A549 (cell line): Measurements from ENCODE around the gene CBY2. TPM values are rescaled to one million over a fixed set of nuclear protein-coding genes. Genes with fewer than 3 reads are reported as not detected.

ENCODE experiments used
- ATAC-seq, 2 experiments: fragments of 200-7000 bp in 1 of 2; fragments of >200 bp in 1 of 2; cut with Nextera tagmentation in 1 of 2; cut with Tn5 transposase in 1 of 2; 3 replicates each; pipeline versions ENCODE4 v1.8.0 to v1.9.1; 2018 to 2020; ENCODE audit warnings: mild to moderate bottlenecking in 1 of 2, moderate library complexity in 1 of 2
- CTCF ChIA-PET: fragments of 300-600 bp; sonication (Branson Sonifier 250); formaldehyde crosslinking; extraction: SDS; loops from one replicate; lab custom pipeline; 2021; ENCODE audit warnings: antibody characterized with exemption, inconsistent platforms; lab: Yijun Ruan, JAX
- POLR2A ChIA-PET: fragments of 350-600 bp; formaldehyde crosslinking; extraction: SDS; loops from one replicate; lab custom pipeline; 2021; ENCODE audit warnings: antibody characterized with exemption, inconsistent platforms; lab: Yijun Ruan, JAX
- DNase-seq, 2 experiments: peaks; one replicate each; pipeline versions ENCODE4 v3.0.0 to v3.0.0-alpha.2; 2011 to 2016; ENCODE audit warnings: low read depth in 1 of 2, low spot score in 1 of 2
- FAIRE-seq: peaks from 2 replicates; lab custom pipeline; 2011; peaks lifted over from hg19 to GRCh38; lab: Jason Lieb, UNC
- H3K27ac ChIP-seq, 2 experiments: fragments of >200 bp; sonication (Bioruptor Twin); formaldehyde crosslinking; 3 replicates each; pipeline ENCODE4 v1.5.1; 2016 to 2017
- H3K4me1 ChIP-seq: fragments of >200 bp; sonication (Bioruptor Twin); formaldehyde crosslinking; 3 replicates; pipeline ENCODE4 v1.6.1; 2016
- H3K4me2 ChIP-seq: fragments of >200 bp; sonication (Bioruptor Twin); formaldehyde crosslinking; 3 replicates; pipeline ENCODE4 v1.6.1; 2016
- H3K4me3 ChIP-seq: fragments of >200 bp; sonication (Bioruptor Twin); formaldehyde crosslinking; 3 replicates; pipeline ENCODE4 v1.5.1; 2016
- H3K9me3 ChIP-seq: fragments of >200 bp; sonication (Bioruptor Twin); formaldehyde crosslinking; 3 replicates; pipeline ENCODE4 v1.6.1; 2016
- CEBPB ChIP-seq, 2 experiments: fragments of >200 bp in 1 of 2; sonication (Bioruptor Twin) in 1 of 2; formaldehyde crosslinking in 1 of 2; IDR thresholded peaks; 2 replicates each; pipeline ENCODE4 v1.6.1; 2012 to 2016
- EHF ChIP-seq: fragments of 250-450 bp; sonication (Bioruptor Pico); IDR thresholded peaks from 2 replicates; pipeline ENCODE4 v1.5.0; 2020; ENCODE audit warnings: mild to moderate bottlenecking
- EHMT2 ChIP-seq: fragments of 200-600 bp; sonication (generic); IDR thresholded peaks from 2 replicates; pipeline ENCODE4 v1.6.1; 2016; ENCODE audit warnings: antibody characterized with exemption, low read depth, mild to moderate bottlenecking, moderate library complexity
- FOXS1 ChIP-seq: fragments of 250-450 bp; sonication (Bioruptor Pico); IDR thresholded peaks from 2 replicates; pipeline ENCODE4 v1.5.0; 2020; ENCODE audit warnings: mild to moderate bottlenecking, moderate library complexity
- GATA3 ChIP-seq: IDR thresholded peaks from 2 replicates; pipeline ENCODE4 v1.6.1; 2012; ENCODE audit warnings: borderline replicate concordance
- HDAC2 ChIP-seq: fragments of 200-600 bp; sonication (generic); IDR thresholded peaks from 2 replicates; pipeline ENCODE4 v1.6.1; 2016
- HEYL ChIP-seq: fragments of 250-450 bp; sonication (Bioruptor Pico); IDR thresholded peaks from 2 replicates; pipeline ENCODE4 v1.8.0; 2021; ENCODE audit warnings: mild to moderate bottlenecking, moderate library complexity
- NFE2L2 ChIP-seq: fragments of 150-350 bp; conservative IDR thresholded peaks from 2 replicates; pipeline ENCODE4 v1.6.1; 2014; ENCODE audit warnings: low read length
- NPAS2 ChIP-seq: fragments of 250-450 bp; sonication (Bioruptor Pico); IDR thresholded peaks from 2 replicates; pipeline ENCODE4 v1.8.0; 2022; ENCODE audit warnings: mild to moderate bottlenecking, moderate library complexity, borderline replicate concordance
- PHF8 ChIP-seq: fragments of 200-600 bp; sonication (generic); IDR thresholded peaks from 2 replicates; pipeline ENCODE4 v1.6.1; 2016; ENCODE audit warnings: low read depth, mild to moderate bottlenecking, antibody characterized with exemption, moderate library complexity, borderline replicate concordance
- POLR2AphosphoS2 ChIP-seq: conservative IDR thresholded peaks from 2 replicates; pipeline ENCODE4 v1.6.1; 2012; ENCODE audit warnings: low read length, improper control_type of control experiment, inconsistent platforms
- RAD21 ChIP-seq, 2 experiments: fragments of >200 bp in 1 of 2; sonication (Bioruptor Twin) in 1 of 2; formaldehyde crosslinking in 1 of 2; IDR thresholded peaks in 1 of 2; conservative IDR thresholded peaks in 1 of 2; 2 replicates in 1 of 2; 3 replicates in 1 of 2; pipeline ENCODE4 v1.6.1; 2012 to 2018; ENCODE audit warnings: inconsistent platforms in 1 of 2
- RARB ChIP-seq: fragments of 250-450 bp; sonication (Bioruptor Pico); IDR thresholded peaks from 2 replicates; pipeline ENCODE4 v1.8.0; 2021; ENCODE audit warnings: mild to moderate bottlenecking, moderate library complexity
- RCOR1 ChIP-seq: fragments of 150-350 bp; IDR thresholded peaks from 2 replicates; pipeline ENCODE4 v1.6.1; 2014; ENCODE audit warnings: antibody characterized with exemption, low read length, low read depth
- RFX5 ChIP-seq: fragments of 450-650 bp; IDR thresholded peaks from 2 replicates; pipeline ENCODE4 v1.7.1; 2014; ENCODE audit warnings: antibody characterized with exemption, mild to moderate bottlenecking, moderate library complexity
- RNF2 ChIP-seq: fragments of 200-600 bp; sonication (generic); IDR thresholded peaks from 2 replicates; pipeline ENCODE4 v1.6.1; 2016; ENCODE audit warnings: low read depth, mild to moderate bottlenecking, antibody characterized with exemption, moderate library complexity, borderline replicate concordance
- SMC3 ChIP-seq: fragments of >200 bp; sonication (Bioruptor Twin); formaldehyde crosslinking; IDR thresholded peaks from 3 replicates; pipeline ENCODE4 v1.6.1; 2018; ENCODE audit warnings: inconsistent platforms
- SREBF2 ChIP-seq: fragments of 450-650 bp; IDR thresholded peaks from 2 replicates; pipeline ENCODE4 v1.6.1; 2014; ENCODE audit warnings: mild to moderate bottlenecking, moderate library complexity
- TFCP2L1 ChIP-seq: fragments of 250-450 bp; sonication (Bioruptor Pico); IDR thresholded peaks from 2 replicates; pipeline ENCODE4 v1.5.0; 2021; ENCODE audit warnings: mild to moderate bottlenecking
- TP53 ChIP-seq: fragments of 250-450 bp; sonication (Bioruptor Pico); IDR thresholded peaks from 2 replicates; pipeline ENCODE4 v1.5.0; 2021; ENCODE audit warnings: mild to moderate bottlenecking, moderate library complexity
- ZC3H11A ChIP-seq: fragments of 450-650 bp; IDR thresholded peaks from 2 replicates; pipeline ENCODE4 v1.6.1; 2014; ENCODE audit warnings: antibody characterized with exemption, mild to moderate bottlenecking
- ZFP36 ChIP-seq: fragments of 450-650 bp; IDR thresholded peaks from 2 replicates; pipeline ENCODE4 v1.6.1; 2014; ENCODE audit warnings: borderline replicate concordance; ENCODE audit not compliant: partially characterized antibody
- ZNF302 ChIP-seq: fragments of 250-450 bp; sonication (Bioruptor Pico); IDR thresholded peaks from 2 replicates; pipeline ENCODE4 v1.9.0; 2021; ENCODE audit warnings: inconsistent platforms, mild to moderate bottlenecking, moderate library complexity
- ZSCAN20 ChIP-seq: fragments of 250-450 bp; sonication (Bioruptor Pico); IDR thresholded peaks from 2 replicates; pipeline ENCODE4 v1.8.0; 2022; ENCODE audit warnings: mild to moderate bottlenecking, moderate library complexity
- WGBS: methylation state at CpG from one replicate; pipeline ENCODE4 v1.1.6; 2017; ENCODE audit errors: missing lambda C conversion rate; 5-methylcytosine and 5-hydroxymethylcytosine counted together
- polyA plus RNA-seq, 4 experiments: library from polyadenylated mRNA; depleted of rRNA in 3 of 4; stranded (reverse); fragments of >200 nt; fragmentation: RNase III in 1 of 4; extraction: RNeasy Plus Mini Kit Qiagen cat#74134 plus additional on column Dnase treatment in 1 of 4; gene quantifications; 2 replicates in 3 of 4; 3 replicates in 1 of 4; pipeline ENCODE4 v1.2.3, GENCODE V29; 2011 to 2017
- TF ChIP-seq, protein P1 (sequence below): fragments of >200 bp; sonication (Bioruptor Twin); formaldehyde crosslinking; IDR thresholded peaks from 3 replicates; pipeline ENCODE4 v1.6.1; 2016
- TF ChIP-seq, protein P2 (sequence below): fragments of 250-450 bp; sonication (Bioruptor Pico); IDR thresholded peaks from 2 replicates; pipeline ENCODE4 v1.5.0; 2020; ENCODE audit warnings: low read depth, mild to moderate bottlenecking, moderate library complexity
- TF ChIP-seq, protein P3 (sequence below): fragments of 250-450 bp; sonication (Bioruptor Pico); IDR thresholded peaks from 2 replicates; pipeline ENCODE4 v1.5.0; 2021; ENCODE audit warnings: mild to moderate bottlenecking, moderate library complexity, borderline replicate concordance
- TF ChIP-seq, protein P4 (sequence below): IDR thresholded peaks from 2 replicates; pipeline ENCODE4 v1.6.1; 2012
- TF ChIP-seq, protein P5 (sequence below): fragments of >200 bp; sonication (Bioruptor Twin); formaldehyde crosslinking; IDR thresholded peaks from 3 replicates; pipeline ENCODE4 v1.5.1; 2016
- TF ChIP-seq, protein P6 (sequence below): IDR thresholded peaks from 2 replicates; pipeline ENCODE4 v1.6.1; 2012; ENCODE audit warnings: low read depth, borderline replicate concordance

CBY2 gene
- polyA plus RNA-seq, 2 of the 4 experiments (the other 2 are of a cell fraction), result 0.28 TPM; not detected in 1

DNA sequence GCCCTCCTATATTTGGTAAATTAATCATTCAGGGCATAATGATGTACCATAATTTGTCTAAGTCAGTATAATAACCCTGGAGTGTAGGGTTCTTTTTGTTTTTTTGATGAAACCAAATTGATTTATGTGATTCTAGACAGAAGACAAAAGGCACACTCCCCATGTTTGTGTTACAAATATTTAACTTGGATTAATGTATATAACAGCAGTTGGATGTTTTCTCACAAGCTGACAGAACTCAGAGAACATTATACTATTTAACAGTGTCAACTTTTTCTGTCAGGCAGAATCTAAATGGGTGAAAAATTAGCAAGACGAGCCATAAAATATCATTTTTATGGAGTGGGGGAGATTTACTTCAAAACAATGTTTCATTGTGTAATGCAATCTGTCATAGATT, 15.2 kb downstream of the CBY2 start:
- no peak for TF ChIP-seq RARB (CRISPR knock-in tag)
- TF ChIP-seq, protein P1, sequence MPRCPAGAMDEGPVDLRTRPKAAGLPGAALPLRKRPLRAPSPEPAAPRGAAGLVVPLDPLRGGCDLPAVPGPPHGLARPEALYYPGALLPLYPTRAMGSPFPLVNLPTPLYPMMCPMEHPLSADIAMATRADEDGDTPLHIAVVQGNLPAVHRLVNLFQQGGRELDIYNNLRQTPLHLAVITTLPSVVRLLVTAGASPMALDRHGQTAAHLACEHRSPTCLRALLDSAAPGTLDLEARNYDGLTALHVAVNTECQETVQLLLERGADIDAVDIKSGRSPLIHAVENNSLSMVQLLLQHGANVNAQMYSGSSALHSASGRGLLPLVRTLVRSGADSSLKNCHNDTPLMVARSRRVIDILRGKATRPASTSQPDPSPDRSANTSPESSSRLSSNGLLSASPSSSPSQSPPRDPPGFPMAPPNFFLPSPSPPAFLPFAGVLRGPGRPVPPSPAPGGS, result no peak
- TF ChIP-seq TFCP2L1, result no peak
- no peak for TF ChIP-seq NFE2L2
- no peak for TF ChIP-seq CEBPB (IDR thresholded peaks at IDR 0.05)
- TF ChIP-seq FOXS1, result no peak
- no peak for TF ChIP-seq PHF8
- TF ChIP-seq EHMT2, result no peak
- TF ChIP-seq RCOR1, result no peak
- TF ChIP-seq SREBF2, result no peak
- ATAC-seq (no peak), FAIRE-seq (no peak), DNase-seq (no peak)
- ChIA-PET POLR2A (no interaction called here), CTCF (interaction anchor here (0.7 to 1.2 kb wide), 3 partner anchors 16 to 96 kb away, joined by 3 read pairs; no protein-coding TSS in a partner anchor)
- H3K9me3 ChIP-seq, result no peaks in the 10 kb centered on the region
- H3K4me3 ChIP-seq, result no peak overlapping the region
- WGBS, result 65% methylated on average over 1 of the region's 1 CpG
- H3K27ac ChIP-seq, result no peak overlapping the region
- H3K4me2 ChIP-seq, result no peak overlapping the region
- no peaks in the 10 kb centered on the region for H3K4me1 ChIP-seq

DNA sequence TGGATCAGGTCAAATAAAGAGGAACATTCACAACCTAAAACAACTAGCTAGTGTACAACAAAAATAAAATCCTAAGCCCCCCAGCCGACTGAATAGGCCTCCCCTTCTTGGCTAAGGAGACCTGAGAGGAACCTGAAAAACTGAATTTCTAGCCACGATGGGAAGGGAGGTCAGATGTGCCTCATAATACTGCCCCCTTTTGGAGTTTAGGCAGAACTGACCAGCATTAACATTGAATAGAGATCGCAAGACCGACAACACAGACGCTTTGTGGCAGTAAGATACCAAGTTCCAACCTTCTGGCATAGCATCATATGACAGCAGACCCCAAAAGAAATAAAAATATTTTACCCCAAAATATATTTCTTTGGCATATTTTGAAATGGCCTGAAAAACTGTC, 15.9 kb downstream of the CBY2 start:
- ChIA-PET POLR2A (no interaction called here), CTCF (interaction anchor here (1.0 to 1.2 kb wide), 2 partner anchors 16 to 96 kb away, joined by 3 read pairs; no protein-coding TSS in a partner anchor)
- no peaks in the 10 kb centered on the region for H3K4me1 ChIP-seq
- H3K9me3 ChIP-seq, result no peaks in the 10 kb centered on the region
- no peak overlapping the region for H3K27ac ChIP-seq
- ATAC-seq (peak in 1 of 2 experiments; percentile 64; a peak in 2 of 6 replicates), DNase-seq (peak; percentile 6 to 24), FAIRE-seq (no peak)
- H3K4me2 ChIP-seq, result no peak overlapping the region
- TF ChIP-seq GATA3 (no peak), RAD21 (conservative IDR thresholded peaks at IDR 0.05 in 1 of 2, IDR thresholded peaks at IDR 0.05 in 1 of 2) (peak; percentile 24 to 55; a peak in 2 of 5 replicates), HDAC2 (no peak), HEYL (CRISPR knock-in tag) (no peak), ZFP36 (no peak), RNF2 (no peak), EHF (CRISPR knock-in tag) (no peak), TP53 (no peak), ZNF302 (CRISPR knock-in tag) (no peak), NPAS2 (CRISPR knock-in tag) (no peak), ZC3H11A (no peak), RFX5 (no peak), SMC3 (0 out of 3 replicates have a peak, but pooled peaks have one; percentile 17), ZSCAN20 (CRISPR knock-in tag) (no peak), POLR2AphosphoS2 (no peak), TFCP2L1 (no peak), CEBPB (IDR thresholded peaks at IDR 0.05) (no peak), NFE2L2 (no peak)
- TF ChIP-seq, protein P2, sequence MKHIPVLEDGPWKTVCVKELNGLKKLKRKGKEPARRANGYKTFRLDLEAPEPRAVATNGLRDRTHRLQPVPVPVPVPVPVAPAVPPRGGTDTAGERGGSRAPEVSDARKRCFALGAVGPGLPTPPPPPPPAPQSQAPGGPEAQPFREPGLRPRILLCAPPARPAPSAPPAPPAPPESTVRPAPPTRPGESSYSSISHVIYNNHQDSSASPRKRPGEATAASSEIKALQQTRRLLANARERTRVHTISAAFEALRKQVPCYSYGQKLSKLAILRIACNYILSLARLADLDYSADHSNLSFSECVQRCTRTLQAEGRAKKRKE (CRISPR knock-in tag), result no peak
- TF ChIP-seq, protein P3, sequence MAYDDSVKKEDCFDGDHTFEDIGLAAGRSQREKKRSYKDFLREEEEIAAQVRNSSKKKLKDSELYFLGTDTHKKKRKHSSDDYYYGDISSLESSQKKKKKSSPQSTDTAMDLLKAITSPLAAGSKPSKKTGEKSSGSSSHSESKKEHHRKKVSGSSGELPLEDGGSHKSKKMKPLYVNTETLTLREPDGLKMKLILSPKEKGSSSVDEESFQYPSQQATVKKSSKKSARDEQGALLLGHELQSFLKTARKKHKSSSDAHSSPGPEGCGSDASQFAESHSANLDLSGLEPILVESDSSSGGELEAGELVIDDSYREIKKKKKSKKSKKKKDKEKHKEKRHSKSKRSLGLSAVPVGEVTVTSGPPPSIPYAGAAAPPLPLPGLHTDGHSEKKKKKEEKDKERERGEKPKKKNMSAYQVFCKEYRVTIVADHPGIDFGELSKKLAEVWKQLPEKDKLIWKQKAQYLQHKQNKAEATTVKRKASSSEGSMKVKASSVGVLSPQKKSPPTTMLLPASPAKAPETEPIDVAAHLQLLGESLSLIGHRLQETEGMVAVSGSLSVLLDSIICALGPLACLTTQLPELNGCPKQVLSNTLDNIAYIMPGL (CRISPR knock-in tag), result no peak
- TF ChIP-seq, protein P4, sequence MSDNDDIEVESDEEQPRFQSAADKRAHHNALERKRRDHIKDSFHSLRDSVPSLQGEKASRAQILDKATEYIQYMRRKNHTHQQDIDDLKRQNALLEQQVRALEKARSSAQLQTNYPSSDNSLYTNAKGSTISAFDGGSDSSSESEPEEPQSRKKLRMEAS, result no peak
- TF ChIP-seq, protein P5, sequence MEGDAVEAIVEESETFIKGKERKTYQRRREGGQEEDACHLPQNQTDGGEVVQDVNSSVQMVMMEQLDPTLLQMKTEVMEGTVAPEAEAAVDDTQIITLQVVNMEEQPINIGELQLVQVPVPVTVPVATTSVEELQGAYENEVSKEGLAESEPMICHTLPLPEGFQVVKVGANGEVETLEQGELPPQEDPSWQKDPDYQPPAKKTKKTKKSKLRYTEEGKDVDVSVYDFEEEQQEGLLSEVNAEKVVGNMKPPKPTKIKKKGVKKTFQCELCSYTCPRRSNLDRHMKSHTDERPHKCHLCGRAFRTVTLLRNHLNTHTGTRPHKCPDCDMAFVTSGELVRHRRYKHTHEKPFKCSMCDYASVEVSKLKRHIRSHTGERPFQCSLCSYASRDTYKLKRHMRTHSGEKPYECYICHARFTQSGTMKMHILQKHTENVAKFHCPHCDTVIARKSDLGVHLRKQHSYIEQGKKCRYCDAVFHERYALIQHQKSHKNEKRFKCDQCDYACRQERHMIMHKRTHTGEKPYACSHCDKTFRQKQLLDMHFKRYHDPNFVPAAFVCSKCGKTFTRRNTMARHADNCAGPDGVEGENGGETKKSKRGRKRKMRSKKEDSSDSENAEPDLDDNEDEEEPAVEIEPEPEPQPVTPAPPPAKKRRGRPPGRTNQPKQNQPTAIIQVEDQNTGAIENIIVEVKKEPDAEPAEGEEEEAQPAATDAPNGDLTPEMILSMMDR, result peak; percentile 30; the same call in 2 of the 3 replicates
- TF ChIP-seq, protein P1, result no peak
- TF ChIP-seq, protein P6, sequence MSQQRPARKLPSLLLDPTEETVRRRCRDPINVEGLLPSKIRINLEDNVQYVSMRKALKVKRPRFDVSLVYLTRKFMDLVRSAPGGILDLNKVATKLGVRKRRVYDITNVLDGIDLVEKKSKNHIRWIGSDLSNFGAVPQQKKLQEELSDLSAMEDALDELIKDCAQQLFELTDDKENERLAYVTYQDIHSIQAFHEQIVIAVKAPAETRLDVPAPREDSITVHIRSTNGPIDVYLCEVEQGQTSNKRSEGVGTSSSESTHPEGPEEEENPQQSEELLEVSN, result no peak
- WGBS, result 47% methylated on average over 5 of the region's 5 CpGs
- H3K4me3 ChIP-seq, result no peak overlapping the region
